Breast epithelium (tissue), 4 donors: Measurements from ENCODE around the gene TMEM243. TPM values are rescaled to one million over a fixed set of nuclear protein-coding genes. Genes with fewer than 3 reads are reported as not detected.
"Not testable (repeated sequence)": the region's sequence is repeated elsewhere in the genome, so short reads cannot be mapped to it uniquely, and the experiment has no call there.

ENCODE experiments used
- DNase-seq, 2 donors: peaks; one replicate each; pipeline ENCODE4 v3.0.0-alpha.2; 2019; ENCODE audit warnings: low spot score in 2 of 2
- H3K27ac ChIP-seq, 2 donors: fragments of 200-600 bp; sonication (generic) in 1 of 2; one replicate each; pipeline ENCODE4 v1.5.1; 2016 to 2019; ENCODE audit warnings: mild to moderate bottlenecking in 1 of 2
- H3K27me3 ChIP-seq, 2 donors: fragments of 200-600 bp; sonication (generic) in 1 of 2; one replicate each; pipeline versions ENCODE4 v1.5.1 to v1.6.0; 2017 to 2019; ENCODE audit warnings: control low read depth in 1 of 2, mild to moderate bottlenecking in 1 of 2
- H3K36me3 ChIP-seq: fragments of 200-600 bp; one replicate; pipeline ENCODE4 v1.5.1; 2019
- H3K4me1 ChIP-seq, 2 donors: fragments of 200-600 bp; sonication (generic); one replicate each; pipeline ENCODE4 v1.5.1; 2016 to 2019; ENCODE audit warnings: control low read depth in 1 of 2
- H3K4me3 ChIP-seq, 3 donors: fragments of 200-600 bp; sonication (generic); 1 replicate in 2 of 3; 2 replicates in 1 of 3; pipeline ENCODE4 v1.5.1; 2016 to 2019; ENCODE audit warnings: mild to moderate bottlenecking in 3 of 3, moderate library complexity in 2 of 3
- H3K9me3 ChIP-seq, 2 donors: fragments of 200-600 bp; sonication (generic) in 1 of 2; one replicate each; pipeline ENCODE4 v1.5.1; 2016 to 2019; ENCODE audit warnings: control low read depth in 1 of 2
- POLR2A ChIP-seq: fragments of 450-650 bp; IDR thresholded peaks from one replicate; pipeline ENCODE4 v1.6.1; 2016; ENCODE audit warnings: antibody characterized with exemption, mild to moderate bottlenecking, moderate library complexity
- POLR2AphosphoS5 ChIP-seq, 3 donors: sonication (generic); formaldehyde crosslinking; IDR thresholded peaks; one replicate each; pipeline ENCODE4 v1.6.1; 2017; ENCODE audit warnings: antibody characterized with exemption in 3 of 3
- intact Hi-C: fragments of 100-400 bp; cut with DNase I; formaldehyde crosslinking; loops from one replicate; pipeline ENCODE4 v1.15.1; 2023; ENCODE audit warnings: low total_unique reads
- total RNA-seq, 3 donors: library from RNA; depleted of rRNA; stranded (reverse); fragments of >200 nt; gene quantifications; one replicate each; pipeline ENCODE4 v1.1.0, GENCODE V29; 2016
- TF ChIP-seq, protein P1 (sequence below), 3 donors: fragments of 450-650 bp; IDR thresholded peaks; one replicate each; pipeline ENCODE4 v1.5.1; 2016 to 2017; ENCODE audit warnings: antibody characterized with exemption in 3 of 3, mild to moderate bottlenecking in 3 of 3, moderate library complexity in 3 of 3

Gene TMEM243
- total RNA-seq, 3 donors from 2014 or later: 46.9 to 58.7 (median 50.8) TPM

DNA sequence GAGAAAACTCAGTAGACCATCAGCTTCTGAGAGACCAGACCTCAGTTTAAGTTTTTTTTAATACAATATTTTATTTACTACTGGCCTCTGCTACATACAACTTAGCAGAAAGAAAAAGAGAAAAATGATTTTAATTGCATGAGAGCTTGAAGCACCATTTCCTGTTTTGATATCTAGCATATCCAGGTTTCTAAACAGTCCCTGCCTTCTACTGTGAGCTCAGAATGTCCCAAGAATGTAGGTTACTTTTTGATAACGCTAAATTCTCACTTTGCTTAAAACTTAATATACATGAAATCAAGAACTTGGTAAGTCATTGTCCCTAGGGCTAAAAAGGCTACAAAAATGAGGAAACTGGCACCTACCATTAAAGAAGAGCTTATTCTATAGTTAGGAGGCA, 7.0 kb downstream of the TMEM243 start:
- H3K4me3 ChIP-seq: no peak overlapping the region
- H3K27me3 ChIP-seq: no peaks in the 10 kb centered on the region
- H3K36me3 ChIP-seq: no peaks in the 10 kb centered on the region
- no peak for DNase-seq
- intact Hi-C loops: no loop called here
- H3K27ac ChIP-seq: no peak overlapping the region
- no peaks in the 10 kb centered on the region for H3K9me3 ChIP-seq
- H3K4me1 ChIP-seq: peaks cover 0 to 5% of the 10 kb centered on the region in 2 donors
- TF ChIP-seq POLR2A: no peak

DNA sequence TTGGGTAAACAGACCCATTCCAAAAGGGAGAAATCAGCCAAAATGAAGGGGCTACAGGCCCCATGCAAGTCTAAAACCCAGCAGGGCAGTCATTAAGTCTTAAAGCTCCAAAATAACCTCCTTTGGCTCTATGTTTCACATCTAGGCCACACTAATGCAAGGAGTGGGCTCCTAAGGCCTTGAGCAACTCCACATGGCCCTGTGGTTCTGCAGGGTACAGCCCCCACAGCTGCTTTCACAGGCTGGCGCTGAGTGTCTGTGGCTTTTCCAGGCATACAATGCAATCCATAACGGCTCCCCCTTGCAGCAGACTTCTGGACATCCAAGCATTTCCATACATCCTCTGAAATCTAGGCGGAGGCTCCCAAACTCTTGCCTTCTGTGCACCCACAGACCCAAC, 9.0 kb downstream of the TMEM243 start:
- no peaks in the 10 kb centered on the region for H3K27me3 ChIP-seq
- H3K4me3 ChIP-seq: no peak overlapping the region
- TF ChIP-seq, protein P1, sequence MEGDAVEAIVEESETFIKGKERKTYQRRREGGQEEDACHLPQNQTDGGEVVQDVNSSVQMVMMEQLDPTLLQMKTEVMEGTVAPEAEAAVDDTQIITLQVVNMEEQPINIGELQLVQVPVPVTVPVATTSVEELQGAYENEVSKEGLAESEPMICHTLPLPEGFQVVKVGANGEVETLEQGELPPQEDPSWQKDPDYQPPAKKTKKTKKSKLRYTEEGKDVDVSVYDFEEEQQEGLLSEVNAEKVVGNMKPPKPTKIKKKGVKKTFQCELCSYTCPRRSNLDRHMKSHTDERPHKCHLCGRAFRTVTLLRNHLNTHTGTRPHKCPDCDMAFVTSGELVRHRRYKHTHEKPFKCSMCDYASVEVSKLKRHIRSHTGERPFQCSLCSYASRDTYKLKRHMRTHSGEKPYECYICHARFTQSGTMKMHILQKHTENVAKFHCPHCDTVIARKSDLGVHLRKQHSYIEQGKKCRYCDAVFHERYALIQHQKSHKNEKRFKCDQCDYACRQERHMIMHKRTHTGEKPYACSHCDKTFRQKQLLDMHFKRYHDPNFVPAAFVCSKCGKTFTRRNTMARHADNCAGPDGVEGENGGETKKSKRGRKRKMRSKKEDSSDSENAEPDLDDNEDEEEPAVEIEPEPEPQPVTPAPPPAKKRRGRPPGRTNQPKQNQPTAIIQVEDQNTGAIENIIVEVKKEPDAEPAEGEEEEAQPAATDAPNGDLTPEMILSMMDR (IDR thresholded peaks at IDR 0.05): no peak
- no peak for TF ChIP-seq POLR2A
- no peak for TF ChIP-seq POLR2AphosphoS5 (IDR thresholded peaks at IDR 0.05)
- peaks cover 7 to 14% of the 10 kb centered on the region in 2 donors for H3K9me3 ChIP-seq
- peaks cover 0 to 5% of the 10 kb centered on the region in 2 donors for H3K4me1 ChIP-seq
- H3K36me3 ChIP-seq: no peaks in the 10 kb centered on the region
- intact Hi-C loops: no loop called here
- no peak for DNase-seq
- no peak overlapping the region for H3K27ac ChIP-seq

DNA sequence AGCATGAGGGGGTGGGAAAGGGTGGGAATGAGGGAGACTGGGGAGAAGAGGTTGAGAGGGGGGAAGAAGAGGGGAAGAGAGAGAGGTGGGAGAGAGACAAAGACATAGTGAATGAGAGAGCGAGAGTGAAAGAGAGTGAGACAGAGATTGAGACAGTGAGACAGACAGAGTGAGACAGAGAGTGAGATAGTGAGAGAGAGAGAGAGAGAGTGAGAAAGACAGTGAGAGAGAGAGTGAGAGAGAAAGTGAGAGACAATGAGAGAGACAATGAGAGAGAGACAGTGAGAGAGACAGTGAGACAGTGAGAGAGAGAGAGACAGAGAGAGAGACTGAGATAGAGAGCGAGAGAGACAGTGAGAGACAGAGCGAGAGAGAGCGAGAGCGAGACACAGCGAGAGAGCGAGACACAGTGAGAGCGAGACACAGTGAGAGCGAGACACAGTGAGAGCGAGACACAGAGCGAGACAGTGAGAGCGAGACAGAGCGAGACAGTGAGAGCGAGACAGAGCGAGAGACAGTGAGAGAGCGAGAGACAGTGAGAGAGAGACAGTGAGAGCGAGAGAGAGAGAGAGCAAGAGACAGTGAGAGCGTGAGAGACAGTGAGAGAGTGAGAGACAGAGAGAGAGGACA, 10.1 kb downstream of the TMEM243 start:
- intact Hi-C loops: no loop called here

DNA sequence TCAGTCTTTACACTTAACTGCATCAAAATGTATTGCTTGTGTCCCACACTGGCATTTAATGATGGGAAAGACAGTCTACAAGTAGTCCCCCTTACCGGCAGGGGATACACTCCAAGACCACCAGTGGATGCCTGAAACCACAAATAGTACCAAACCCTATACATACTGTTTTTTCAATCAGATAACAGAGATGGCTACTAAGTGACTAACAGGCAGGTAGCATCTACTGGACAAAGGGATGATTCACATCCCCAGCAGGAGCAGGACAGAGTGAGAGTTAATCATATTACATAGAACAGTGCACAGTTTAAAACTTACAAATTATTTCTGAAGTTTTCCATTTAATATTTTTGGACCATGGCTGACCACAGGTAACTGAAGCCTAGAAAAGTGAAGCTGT, 13.2 kb downstream of the TMEM243 start:
- Histone ChIP-seq H3K27me3 (no peaks in the 10 kb centered on the region), H3K36me3 (no peaks in the 10 kb centered on the region), H3K4me1 (no peaks in the 10 kb centered on the region), H3K4me3 (no peak overlapping the region), H3K9me3 (peaks cover 19 to 28% of the 10 kb centered on the region in 2 donors), H3K27ac (no peak overlapping the region)
- DNase-seq: no peak
- TF ChIP-seq POLR2AphosphoS5 (IDR thresholded peaks at IDR 0.05) (no peak), POLR2A (no peak)
- TF ChIP-seq, protein P1 (IDR thresholded peaks at IDR 0.05): no peak
- intact Hi-C loops: no loop called here

More for the DNA sequence above, 10.1 kb downstream of the TMEM243 start:
- TF ChIP-seq POLR2AphosphoS5 (IDR thresholded peaks at IDR 0.05): no peak
- TF ChIP-seq, protein P1 (IDR thresholded peaks at IDR 0.05): no peak
- no peak for TF ChIP-seq POLR2A
- H3K4me3 ChIP-seq: no peak overlapping the region
- peaks cover 18 to 25% of the 10 kb centered on the region in 2 donors for H3K9me3 ChIP-seq
- H3K4me1 ChIP-seq: peaks cover 0 to 5% of the 10 kb centered on the region in 2 donors
- H3K36me3 ChIP-seq: no peaks in the 10 kb centered on the region
- no peak for DNase-seq
- no peak overlapping the region for H3K27ac ChIP-seq
- H3K27me3 ChIP-seq: no peaks in the 10 kb centered on the region

DNA sequence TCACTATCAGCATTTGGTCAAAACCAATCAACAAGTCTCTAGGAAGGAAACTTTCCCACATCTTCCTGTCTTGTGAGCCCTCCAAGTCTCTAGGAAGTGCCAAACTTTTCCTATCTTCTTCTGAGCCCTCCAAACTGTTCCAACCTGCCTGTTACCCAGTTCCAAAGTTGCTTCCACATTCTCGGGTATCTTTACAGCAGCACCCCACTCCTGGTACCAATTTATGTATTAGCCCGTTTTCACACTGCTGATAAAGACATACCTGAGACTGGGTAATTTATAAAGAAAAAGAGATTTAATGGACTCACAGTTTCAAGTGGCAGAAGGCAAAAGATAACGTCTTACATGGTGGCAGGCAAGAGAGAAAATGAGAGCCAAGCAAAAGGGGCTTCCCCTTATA, 13.8 kb downstream of the TMEM243 start:
- intact Hi-C loops, H3K27me3 ChIP-seq, DNase-seq, H3K4me1 ChIP-seq, H3K27ac ChIP-seq, H3K4me3 ChIP-seq, H3K36me3 ChIP-seq: not testable (repeated sequence)
- H3K9me3 ChIP-seq: peaks cover 19 to 28% of the 10 kb centered on the region in 2 donors

DNA sequence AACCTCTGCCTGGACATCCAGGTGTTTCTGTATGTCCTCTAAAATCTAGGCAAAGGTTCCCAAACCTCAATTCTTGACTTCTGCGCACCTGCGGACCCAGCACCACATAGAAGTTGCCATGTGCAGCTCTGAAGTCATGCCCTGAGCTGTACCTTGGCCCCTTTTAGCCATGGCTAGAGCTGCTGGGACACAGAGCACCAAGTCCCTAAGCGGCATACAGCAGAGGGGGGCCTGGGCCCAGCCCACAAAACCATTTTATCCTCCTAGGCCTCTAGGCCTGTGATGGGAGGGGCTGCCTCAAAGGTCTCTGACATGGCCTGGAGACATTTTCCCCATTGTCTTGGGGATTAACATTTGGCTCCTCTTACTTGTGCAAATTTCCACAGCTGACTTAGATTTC, 14.6 kb downstream of the TMEM243 start:
- TF ChIP-seq POLR2A (no peak), POLR2AphosphoS5 (IDR thresholded peaks at IDR 0.05) (no peak)
- TF ChIP-seq, protein P1 (IDR thresholded peaks at IDR 0.05): no peak
- H3K9me3 ChIP-seq: peaks cover 19 to 28% of the 10 kb centered on the region in 2 donors
- intact Hi-C loops: no loop called here
- no peaks in the 10 kb centered on the region for H3K27me3 ChIP-seq
- no peaks in the 10 kb centered on the region for H3K4me1 ChIP-seq
- H3K4me3 ChIP-seq: no peak overlapping the region
- no peak overlapping the region for H3K27ac ChIP-seq
- H3K36me3 ChIP-seq: no peaks in the 10 kb centered on the region
- DNase-seq: no peak

DNA sequence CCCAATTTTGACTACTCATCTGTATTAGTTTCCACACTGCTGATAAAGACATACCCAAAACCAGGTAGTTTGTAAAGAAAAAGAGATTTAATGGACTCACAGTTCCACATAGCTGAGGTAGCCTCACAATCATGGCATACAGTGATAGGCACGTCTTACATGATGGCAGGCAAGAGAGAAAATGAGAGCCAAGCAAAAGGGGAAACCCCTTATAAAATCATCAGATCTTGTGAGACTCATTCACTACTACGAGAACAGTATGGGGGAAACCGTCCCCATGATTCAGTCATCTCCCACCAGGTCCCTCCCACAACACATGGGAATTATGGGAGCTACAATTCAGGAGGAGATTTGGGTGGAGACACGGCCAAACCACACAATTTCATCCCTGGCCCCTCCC, 15.6 kb downstream of the TMEM243 start:
- H3K9me3 ChIP-seq: peaks cover 19 to 28% of the 10 kb centered on the region in 2 donors
- H3K36me3 ChIP-seq, H3K4me1 ChIP-seq, intact Hi-C loops, H3K27ac ChIP-seq, H3K27me3 ChIP-seq, H3K4me3 ChIP-seq, DNase-seq: not testable (repeated sequence)
